ENCODE results near the gene RPS6KA5.

RPS6KA5 gene

GRCh38 chr14:90810806-90811205, 249.6 kb downstream of the RPS6KA5 start:
- DNase-seq (ENCODE audit: low read depth in 2 of 2, low spot score in 1 of 2) = no peak

DNA sequence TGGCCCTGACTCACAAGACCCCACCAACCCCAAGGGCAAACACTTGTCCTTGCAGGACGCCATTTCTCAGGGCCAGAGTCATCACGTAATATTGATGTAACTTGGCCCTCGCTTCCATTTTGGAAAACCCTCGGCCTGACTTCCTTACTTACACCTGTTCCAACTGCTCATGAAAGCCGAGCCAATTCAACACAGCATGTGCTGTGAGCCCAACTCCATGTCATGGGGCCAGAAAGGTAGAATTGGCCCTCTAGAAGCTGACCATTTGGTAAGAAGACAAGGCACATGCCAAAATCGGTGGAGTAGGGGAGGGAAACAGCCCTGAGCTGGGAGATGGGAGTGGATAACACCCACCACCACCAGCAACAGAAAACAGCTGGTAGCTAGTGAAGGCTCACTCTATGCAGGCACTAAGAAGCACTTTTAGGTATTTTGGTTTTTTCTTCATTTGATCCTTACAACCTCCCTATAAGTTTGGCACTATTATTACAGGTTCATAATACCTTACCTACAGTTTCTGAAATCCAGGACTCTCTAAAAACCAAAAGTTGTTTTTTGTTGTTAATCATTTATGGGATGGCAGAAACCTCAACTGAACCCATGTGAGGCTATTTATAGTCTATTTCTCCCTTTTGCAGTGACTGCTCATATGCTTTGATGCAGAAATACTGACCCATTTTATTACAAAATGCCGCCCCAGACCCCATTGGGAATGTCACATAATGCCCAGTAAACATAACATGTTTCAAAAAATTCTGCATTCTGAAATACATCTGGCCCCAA, 250.7 kb downstream of the RPS6KA5 start:
- DNase-seq (ENCODE audit: low read depth in 2 of 2, low spot score in 1 of 2) = no peak

- DNase-seq (ENCODE audit: low read depth in 2 of 2, low spot score in 1 of 2) = no peak
These were observed 251.5 kb downstream of the RPS6KA5 start for GRCh38 chr14:90808759-90809529.

- DNase-seq (ENCODE audit: low read depth in 2 of 2, low spot score in 1 of 2) = no peak
These were observed 253.4 kb downstream of the RPS6KA5 start for GRCh38 chr14:90807060-90807459.

GRCh38 chr14:90805662-90806540, 254.5 kb downstream of the RPS6KA5 start:
- DNase-seq (ENCODE audit: low read depth in 2 of 2, low spot score in 1 of 2) = no peak

DNA sequence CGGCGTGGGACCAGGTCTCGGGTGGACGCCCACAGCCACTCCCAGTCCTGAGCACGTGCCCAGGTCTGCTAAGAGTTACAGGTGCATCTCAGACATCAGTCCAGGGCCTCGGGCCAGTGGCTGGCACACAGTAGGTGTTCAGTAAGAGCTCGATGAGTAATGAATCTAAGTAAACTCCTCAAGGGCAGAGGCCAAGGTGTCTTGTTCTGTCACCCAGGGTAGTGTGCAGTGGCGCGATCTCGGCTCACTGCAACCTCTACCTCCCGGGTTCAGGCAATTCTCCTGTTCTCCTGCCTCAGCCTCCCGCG, 255.4 kb downstream of the RPS6KA5 start:
- DNase-seq (ENCODE audit: low read depth in 2 of 2, low spot score in 1 of 2) = no peak

DNA sequence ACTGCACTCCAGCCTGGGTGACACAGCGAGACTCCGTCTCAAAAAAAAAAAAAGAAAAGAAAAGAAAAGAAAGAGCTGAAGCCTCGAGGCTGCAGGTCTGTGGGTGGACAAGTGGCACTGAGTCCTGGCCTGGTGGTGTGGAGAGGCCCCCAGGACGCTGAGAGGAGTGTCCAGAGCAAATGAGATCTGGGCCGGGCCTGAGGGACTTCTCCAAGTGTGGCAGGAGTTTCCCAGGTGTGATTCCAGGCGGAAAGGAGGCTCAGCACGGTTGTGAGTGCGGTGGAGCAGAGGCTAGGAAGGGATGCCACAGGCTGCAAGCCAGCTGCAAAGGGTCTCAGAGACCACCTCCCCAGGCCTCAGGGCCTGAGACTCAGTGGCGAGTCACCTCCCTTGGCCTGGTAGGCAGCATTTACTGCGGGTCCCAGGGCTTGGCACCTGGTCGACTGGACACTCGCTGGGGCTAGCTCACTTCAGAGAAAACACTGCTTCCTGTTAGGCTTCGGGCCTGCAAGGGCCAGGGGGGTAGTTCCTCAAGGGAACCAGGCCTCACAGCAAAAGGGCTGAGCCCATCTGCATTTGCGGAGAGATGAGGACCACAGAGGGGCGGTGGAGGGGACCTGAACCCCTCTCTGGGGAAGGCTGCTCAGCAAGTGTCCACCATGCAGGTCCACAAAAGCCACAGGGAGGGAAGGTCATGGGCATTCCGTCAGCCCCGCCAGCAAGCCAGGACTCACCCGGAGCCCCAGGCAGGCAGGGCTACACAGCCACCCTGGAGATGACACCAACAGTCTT, 256.0 kb downstream of the RPS6KA5 start:
- no peak for DNase-seq (ENCODE audit: low read depth in 2 of 2, low spot score in 1 of 2)

DNA sequence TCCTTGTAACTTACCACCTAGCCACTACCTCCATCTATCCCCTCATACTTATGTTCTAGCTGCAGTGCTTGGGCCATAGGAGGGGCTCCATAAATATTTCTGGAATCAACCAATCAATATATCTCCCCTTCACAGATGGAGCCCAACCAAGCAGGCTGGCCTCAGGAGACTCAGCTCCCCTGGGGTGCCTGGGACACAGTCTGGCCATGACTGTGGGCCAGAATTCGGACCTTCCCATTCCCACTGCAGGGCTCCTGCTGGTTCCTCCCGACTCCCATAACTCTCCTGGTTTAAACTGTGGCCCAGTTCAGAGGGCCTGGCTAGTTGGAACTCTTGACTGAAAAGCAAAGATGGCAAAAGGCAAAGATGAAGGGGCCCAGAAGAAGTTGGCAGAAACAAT, 257.2 kb downstream of the RPS6KA5 start:
- no peak for DNase-seq (ENCODE audit: low read depth in 2 of 2, low spot score in 1 of 2)

- no peak for DNase-seq (ENCODE audit: low read depth in 2 of 2, low spot score in 1 of 2)
These were observed 261.0 kb downstream of the RPS6KA5 start for GRCh38 chr14:90799420-90799819.

GRCh38 chr14:90797919-90798318, 262.5 kb downstream of the RPS6KA5 start:
- no peak for DNase-seq (ENCODE audit: low read depth in 2 of 2, low spot score in 1 of 2)
